ENCODE measurements around the gene PACRG.

The PACRG gene

GRCh38 chr6:163200694-163201093 is 472.9 kb downstream of the PACRG start:
- no peak for DNase-seq (ENCODE audit: low spot score)

GRCh38 chr6:163201855-163202254 is 474.1 kb downstream of the PACRG start:
- DNase-seq (ENCODE audit: low spot score) = no peak

GRCh38 chr6:163206196-163206595 is 478.4 kb downstream of the PACRG start:
- DNase-seq (ENCODE audit: low spot score) = no peak

- DNase-seq (ENCODE audit: low spot score) = no peak
These were observed 479.9 kb downstream of the PACRG start for GRCh38 chr6:163207431-163208383.

GRCh38 chr6:163209005-163209404 is 481.2 kb downstream of the PACRG start:
- DNase-seq (ENCODE audit: low spot score) = no peak

GRCh38 chr6:163212123-163212522 is 484.3 kb downstream of the PACRG start:
- DNase-seq (ENCODE audit: low spot score) = no peak

GRCh38 chr6:163214259-163214658 is 486.5 kb downstream of the PACRG start:
- DNase-seq (ENCODE audit: low spot score) = no peak

GRCh38 chr6:163218361-163218894 is 490.7 kb downstream of the PACRG start:
- no peak for DNase-seq (ENCODE audit: low spot score)

GRCh38 chr6:163226181-163226835 is 498.5 kb downstream of the PACRG start:
- DNase-seq (ENCODE audit: low spot score) = no peak

- DNase-seq (ENCODE audit: low spot score) = no peak
These were observed 499.2 kb downstream of the PACRG start for GRCh38 chr6:163226836-163227485.

GRCh38 chr6:163228041-163228440 is 500.3 kb downstream of the PACRG start:
- DNase-seq (ENCODE audit: low spot score) = no peak

- no peak for DNase-seq (ENCODE audit: low spot score)
These were observed 501.3 kb downstream of the PACRG start for GRCh38 chr6:163229050-163229449.

GRCh38 chr6:163230901-163231300 is 503.1 kb downstream of the PACRG start:
- no peak for DNase-seq (ENCODE audit: low spot score)

GRCh38 chr6:163231356-163232014 is 503.7 kb downstream of the PACRG start:
- DNase-seq (ENCODE audit: low spot score) = no peak

GRCh38 chr6:163232015-163232523 is 504.3 kb downstream of the PACRG start:
- DNase-seq (ENCODE audit: low spot score) = no peak

GRCh38 chr6:163232649-163233048 is 504.9 kb downstream of the PACRG start:
- no peak for DNase-seq (ENCODE audit: low spot score)

GRCh38 chr6:163237110-163237509 is 509.3 kb downstream of the PACRG start:
- DNase-seq (ENCODE audit: low spot score) = no peak

GRCh38 chr6:163239572-163240340 is 512.0 kb downstream of the PACRG start:
- DNase-seq (ENCODE audit: low spot score) = no peak

GRCh38 chr6:163240556-163240955 is 512.8 kb downstream of the PACRG start:
- DNase-seq (ENCODE audit: low spot score) = no peak

- DNase-seq (ENCODE audit: low spot score) = no peak
These were observed 513.9 kb downstream of the PACRG start for GRCh38 chr6:163241683-163242082.

GRCh38 chr6:163243083-163243482 is 515.3 kb downstream of the PACRG start:
- DNase-seq (ENCODE audit: low spot score) = no peak
